Omental fat pad (tissue), 4 donors: ENCODE results near the gene XPNPEP2. TPM values are rescaled to one million over a fixed set of nuclear protein-coding genes. Genes with fewer than 3 reads are reported as not detected.

Experiments
- ATAC-seq: fragments of 150-250 bp; one replicate; pipeline ENCODE4 v1.9.1; 2016; ENCODE audit warnings: mild to moderate bottlenecking, moderate library complexity; ENCODE audit not compliant: low FRiP score
- DNase-seq: peaks from one replicate; pipeline ENCODE4 v3.0.0-alpha.2; 2019; ENCODE audit warnings: low spot score
- CTCF ChIP-seq, 3 donors: fragments of 450-650 bp; IDR thresholded peaks; one replicate each; pipeline ENCODE4 v1.5.1; 2016 to 2017; ENCODE audit warnings: antibody characterized with exemption in 3 of 3, mild to moderate bottlenecking in 3 of 3, moderate library complexity in 2 of 3
- total RNA-seq, 4 donors: library from RNA; depleted of rRNA; stranded (reverse); fragments of >200 nt; gene quantifications; one replicate each; pipeline ENCODE4 v1.1.0, GENCODE V29; 2016

XPNPEP2 gene
- total RNA-seq, 4 donors from 2014 or later: 2.4 to 7.8 (median 5.3) TPM

- no peak for TF ChIP-seq CTCF (IDR thresholded peaks at IDR 0.05)
- DNase-seq: no peak
- ATAC-seq: no peak
Observed at GRCh38 chrX:129696463-129697155, 42.2 kb upstream of the XPNPEP2 start.

DNA sequence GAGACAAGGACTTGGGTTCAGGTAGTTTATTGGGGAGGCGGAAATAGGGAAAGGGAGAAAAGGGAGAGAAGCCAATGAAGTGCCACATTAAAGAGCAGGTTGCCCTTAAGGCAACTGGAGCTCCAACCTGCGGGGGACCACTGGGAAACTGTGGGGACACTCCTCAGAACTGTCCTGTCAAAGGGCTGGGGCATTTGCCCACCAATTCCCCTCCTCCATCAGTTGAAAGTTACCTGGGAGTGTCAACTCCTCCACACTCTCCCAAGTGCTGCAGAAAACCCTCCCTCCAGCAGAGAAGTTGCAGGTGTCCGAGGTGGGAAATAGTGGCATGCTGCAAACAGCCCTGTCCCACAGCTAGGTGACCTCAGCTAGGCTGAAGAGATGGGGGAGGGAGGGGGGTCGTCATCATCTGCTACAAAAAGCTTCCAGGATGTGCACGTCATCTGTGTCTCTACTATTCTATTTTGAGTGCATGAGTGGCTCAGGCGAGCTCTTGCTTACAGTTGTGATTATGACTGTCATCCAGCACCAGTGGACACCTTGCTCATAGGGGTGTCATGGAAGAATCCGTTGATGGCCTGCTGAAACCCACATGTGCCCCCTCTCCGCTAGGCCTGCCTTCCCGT lies 41.5 kb upstream of the XPNPEP2 start:
- no peak for TF ChIP-seq CTCF (IDR thresholded peaks at IDR 0.05)
- no peak for DNase-seq
- ATAC-seq: no peak

DNA sequence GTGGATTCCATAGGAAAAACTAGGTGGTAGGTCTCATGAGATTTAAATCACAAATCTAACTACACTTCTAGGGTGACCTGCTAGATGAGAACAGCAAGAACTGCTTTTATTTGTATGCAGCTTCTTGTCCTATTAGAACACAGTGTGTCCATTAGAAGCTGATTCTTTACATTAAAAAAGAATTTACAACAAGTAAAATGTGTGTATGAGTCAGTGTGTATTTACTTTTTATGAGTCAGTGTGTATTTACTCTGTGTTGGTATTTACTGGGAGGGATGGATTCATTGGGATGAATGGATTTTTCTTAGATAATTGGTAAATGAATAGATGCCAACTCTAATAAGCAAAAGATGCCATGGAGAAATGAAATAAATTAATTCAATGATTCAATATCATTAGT lies 40.6 kb upstream of the XPNPEP2 start:
- no peak for TF ChIP-seq CTCF (IDR thresholded peaks at IDR 0.05)
- ATAC-seq (no peak), DNase-seq (no peak)

DNA sequence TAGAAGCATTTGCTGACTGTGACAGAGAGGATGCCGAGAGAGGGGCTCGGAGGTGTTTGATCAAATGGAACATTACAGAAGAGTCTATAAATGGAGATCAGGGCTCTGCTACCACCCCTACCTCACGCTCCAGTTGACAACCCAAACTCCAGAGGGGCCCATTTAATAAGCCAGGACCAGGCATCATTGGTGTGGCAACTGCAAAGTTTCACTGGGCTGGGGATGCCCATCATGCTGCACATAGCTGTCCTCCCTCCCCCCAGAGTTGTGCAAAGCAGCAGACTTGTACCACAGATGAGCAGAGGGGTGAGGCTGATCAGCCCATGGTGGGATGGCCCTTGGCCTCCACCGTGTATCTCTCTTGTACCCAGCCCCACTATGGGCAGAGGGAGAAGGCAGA lies 38.2 kb upstream of the XPNPEP2 start:
- TF ChIP-seq CTCF (IDR thresholded peaks at IDR 0.05): no peak
- DNase-seq: no peak
- ATAC-seq: no peak

DNA sequence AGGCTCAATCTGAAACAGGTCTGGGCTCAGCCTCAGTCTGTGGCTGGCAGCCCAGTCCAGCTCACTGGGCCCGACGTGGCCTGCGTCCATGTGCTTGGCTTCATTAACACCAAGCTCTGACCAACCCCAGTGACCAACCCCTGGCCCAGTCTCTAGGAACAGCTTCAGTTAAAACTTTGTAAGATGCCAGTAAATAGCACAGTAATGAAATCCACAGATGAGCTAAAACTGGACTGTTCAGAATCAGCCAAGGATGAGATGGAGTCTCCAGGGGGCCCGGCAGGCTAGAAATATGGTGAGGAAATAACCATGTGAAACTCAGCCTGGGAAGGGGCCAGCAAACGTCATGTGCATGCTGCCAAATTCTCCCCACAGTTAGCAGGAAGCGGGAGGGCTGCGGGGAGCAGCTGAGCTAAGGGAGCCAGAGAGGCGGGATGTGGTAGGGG lies 37.1 kb upstream of the XPNPEP2 start:
- DNase-seq (no peak), ATAC-seq (peak; percentile 66)
- TF ChIP-seq CTCF (IDR thresholded peaks at IDR 0.05): no peak

DNA sequence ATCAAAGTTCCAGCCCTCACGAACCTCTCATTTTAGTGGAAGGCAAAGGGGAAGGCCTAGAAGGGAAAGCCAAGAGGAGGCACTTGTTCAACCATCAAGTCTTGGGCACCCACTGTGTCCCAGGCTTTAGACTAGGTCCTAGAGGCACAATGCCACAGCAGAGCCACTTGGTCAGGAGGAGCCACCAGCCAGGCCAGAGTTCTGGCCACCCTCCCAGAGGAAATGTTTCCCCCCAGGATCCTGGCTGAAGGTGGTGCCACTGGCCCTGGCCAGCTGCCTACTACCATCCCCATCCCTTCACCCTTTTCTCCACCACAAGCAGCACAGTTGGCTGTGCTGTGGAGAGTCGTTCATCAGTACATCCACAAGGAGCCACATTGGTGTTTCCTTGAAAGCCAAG lies 34.3 kb upstream of the XPNPEP2 start:
- no peak for TF ChIP-seq CTCF (IDR thresholded peaks at IDR 0.05)
- DNase-seq (no peak), ATAC-seq (no peak)

DNA sequence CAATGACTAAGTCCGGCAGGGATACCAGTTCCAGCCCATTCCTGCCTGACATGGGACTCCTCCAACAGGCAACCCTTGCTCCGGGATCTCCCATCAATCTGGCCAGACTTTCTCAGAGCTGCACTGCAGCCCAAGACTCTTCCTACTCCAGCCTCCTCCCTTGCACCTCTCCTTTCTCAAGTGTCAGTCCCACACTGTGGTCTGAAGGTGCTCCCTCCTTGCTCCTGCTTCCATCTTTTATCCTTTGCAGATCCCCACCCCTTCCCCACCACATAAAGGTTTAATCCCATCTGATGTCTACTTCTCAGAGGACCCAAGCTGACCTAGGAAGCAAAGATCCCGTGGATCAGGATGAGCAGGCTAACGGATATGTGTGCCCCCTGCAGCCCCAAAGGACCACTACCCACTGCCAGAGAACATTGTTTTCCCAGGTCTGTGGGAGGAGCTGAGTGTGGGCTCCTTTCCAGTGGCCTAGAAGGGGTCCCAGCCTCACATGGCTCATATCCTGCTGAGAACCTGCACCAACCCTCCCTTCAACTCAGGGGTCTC lies 33.3 kb upstream of the XPNPEP2 start:
- ATAC-seq (no peak), DNase-seq (no peak)
- no peak for TF ChIP-seq CTCF (IDR thresholded peaks at IDR 0.05)
